ENCODE results near the gene RCCD1. TPM values are rescaled to one million over a fixed set of nuclear protein-coding genes. Genes with fewer than 3 reads are reported as not detected.
A peak's percentile ranks its signal among the peaks of the same experiment; 100 is the strongest.

The RCCD1 gene
- total RNA-seq, 1 experiment from 2014 or later, result 22.8 TPM

DNA sequence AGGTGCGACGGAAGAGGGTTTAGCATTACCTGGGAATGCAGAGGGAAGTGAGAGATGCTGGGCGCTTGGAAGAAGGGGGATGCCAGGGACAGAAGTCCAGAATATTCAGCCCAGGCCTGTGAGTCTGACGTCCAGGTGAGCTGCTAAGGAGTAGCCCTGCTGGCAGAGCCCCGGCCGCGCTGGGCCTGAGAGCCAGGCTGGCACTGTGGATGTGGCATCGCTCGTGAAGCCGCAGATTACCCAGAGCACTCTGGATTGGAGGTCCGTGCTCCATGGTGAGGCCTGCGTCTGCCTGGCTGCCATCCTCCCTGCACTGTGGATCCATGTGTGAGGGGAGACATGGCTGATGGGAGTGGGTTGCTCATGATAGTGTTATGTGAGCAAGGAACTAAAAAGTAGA lies 37.1 kb upstream of the RCCD1 start:
- no peak overlapping the region for H4K8ac ChIP-seq (replicated peaks; ENCODE audit: insufficient read length, low read depth, low read length)
- no peak overlapping the region for H3K56ac ChIP-seq (ENCODE audit: insufficient read length, low read depth, low read length)
- H3K4me2 ChIP-seq (ENCODE audit: insufficient read depth, insufficient read length, low read length), result no peak overlapping the region
- H4K20me1 ChIP-seq (ENCODE audit: control insufficient read depth, insufficient read depth, insufficient read length), result no peaks in the 10 kb centered on the region
- no CpG with 5 or more reads among the region's 12 CpGs for whole genome bisulfite sequencing (ENCODE audit: extremely low coverage, insufficient read length, low lambda C conversion rate)
- no peaks in the 10 kb centered on the region for H3K23me2 ChIP-seq (ENCODE audit: insufficient read length, low read depth, low read length, poor library complexity, severe bottlenecking)
- DNase-seq, result no peak
- no peaks in the 10 kb centered on the region for H3K9me3 ChIP-seq (ENCODE audit: control insufficient read depth, low read depth, low read length)
- H4K91ac ChIP-seq (ENCODE audit: insufficient read length, low read depth, low read length), result no peak overlapping the region
- H4K5ac ChIP-seq (ENCODE audit: insufficient read length, low read depth, low read length), result no peak overlapping the region
- H3T11ph ChIP-seq (ENCODE audit: low read length), result no peak overlapping the region
- H3K23ac ChIP-seq (ENCODE audit: insufficient read length, low read depth, low read length), result no peak overlapping the region
- H3K4me1 Mint-ChIP-seq, result peaks cover 7 to 8% of the 10 kb centered on the region in 2 experiments; a peak in 3 of 4 replicates
- H3K27ac ChIP-seq (ENCODE audit: insufficient read length, low read depth, low read length), result no peak overlapping the region
- H2BK12ac ChIP-seq (ENCODE audit: insufficient read length, low read depth, low read length), result no peak overlapping the region
- H3K27ac Mint-ChIP-seq, result peak overlapping the region in 1 of 3 experiments; percentile 22; a peak in 2 of 7 replicates
- H2BK15ac ChIP-seq (ENCODE audit: low read depth, low read length), result no peak overlapping the region
- H2AK5ac ChIP-seq (ENCODE audit: insufficient read length, low read length), result no peak overlapping the region
- no peak overlapping the region for H3K14ac ChIP-seq (ENCODE audit: insufficient read depth, low read length)
- no peak overlapping the region for H3K9ac ChIP-seq (ENCODE audit: extremely low read depth, insufficient read length, low read length)
- H2BK5ac ChIP-seq (ENCODE audit: insufficient read length, low read length), result no peak overlapping the region
- H3K36me3 Mint-ChIP-seq (ENCODE audit: insufficient read depth in 1 of 3, low read depth in 3 of 3), result peaks cover 5 to 61% (median 18%) of the 10 kb centered on the region in 3 experiments; a peak in 6 of 7 replicates
- H3K18ac ChIP-seq (ENCODE audit: insufficient read length, low read depth, low read length), result no peak overlapping the region
- no peak overlapping the region for H2AFZ ChIP-seq (ENCODE audit: low read length)
- H3K27me3 Mint-ChIP-seq (ENCODE audit: low read depth), result no peaks in the 10 kb centered on the region
- H3K4me3 Mint-ChIP-seq, result no peak overlapping the region
- H3K79me1 ChIP-seq (ENCODE audit: insufficient read depth, low read depth, low read length, poor library complexity, severe bottlenecking), result no peaks in the 10 kb centered on the region
- H3K9me3 Mint-ChIP-seq, result no peaks in the 10 kb centered on the region
- no peaks in the 10 kb centered on the region for H3K27me3 ChIP-seq (ENCODE audit: insufficient read depth, low read length)
- no peaks in the 10 kb centered on the region for H3K79me2 ChIP-seq (ENCODE audit: insufficient read depth, low read length)
- H2BK20ac ChIP-seq (ENCODE audit: low read depth, low read length, poor library complexity, severe bottlenecking), result no peak overlapping the region
- no peak overlapping the region for H2BK120ac ChIP-seq (ENCODE audit: low read depth, low read length, poor library complexity, severe bottlenecking)
- TF ChIP-seq, protein P1, sequence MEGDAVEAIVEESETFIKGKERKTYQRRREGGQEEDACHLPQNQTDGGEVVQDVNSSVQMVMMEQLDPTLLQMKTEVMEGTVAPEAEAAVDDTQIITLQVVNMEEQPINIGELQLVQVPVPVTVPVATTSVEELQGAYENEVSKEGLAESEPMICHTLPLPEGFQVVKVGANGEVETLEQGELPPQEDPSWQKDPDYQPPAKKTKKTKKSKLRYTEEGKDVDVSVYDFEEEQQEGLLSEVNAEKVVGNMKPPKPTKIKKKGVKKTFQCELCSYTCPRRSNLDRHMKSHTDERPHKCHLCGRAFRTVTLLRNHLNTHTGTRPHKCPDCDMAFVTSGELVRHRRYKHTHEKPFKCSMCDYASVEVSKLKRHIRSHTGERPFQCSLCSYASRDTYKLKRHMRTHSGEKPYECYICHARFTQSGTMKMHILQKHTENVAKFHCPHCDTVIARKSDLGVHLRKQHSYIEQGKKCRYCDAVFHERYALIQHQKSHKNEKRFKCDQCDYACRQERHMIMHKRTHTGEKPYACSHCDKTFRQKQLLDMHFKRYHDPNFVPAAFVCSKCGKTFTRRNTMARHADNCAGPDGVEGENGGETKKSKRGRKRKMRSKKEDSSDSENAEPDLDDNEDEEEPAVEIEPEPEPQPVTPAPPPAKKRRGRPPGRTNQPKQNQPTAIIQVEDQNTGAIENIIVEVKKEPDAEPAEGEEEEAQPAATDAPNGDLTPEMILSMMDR (conservative IDR thresholded peaks at IDR 0.05), result no peak
- no peaks in the 10 kb centered on the region for H3K4me1 ChIP-seq (ENCODE audit: insufficient read depth, low read length)
- no peak overlapping the region for H3K4ac ChIP-seq (ENCODE audit: low read depth, low read length)

All from H9 (cell line).